ENCODE measurements around the gene SLC4A5.
"Not testable (repeated sequence)": the region's sequence is repeated elsewhere in the genome, so short reads cannot be mapped to it uniquely, and the experiment has no call there.

Gene SLC4A5

DNA sequence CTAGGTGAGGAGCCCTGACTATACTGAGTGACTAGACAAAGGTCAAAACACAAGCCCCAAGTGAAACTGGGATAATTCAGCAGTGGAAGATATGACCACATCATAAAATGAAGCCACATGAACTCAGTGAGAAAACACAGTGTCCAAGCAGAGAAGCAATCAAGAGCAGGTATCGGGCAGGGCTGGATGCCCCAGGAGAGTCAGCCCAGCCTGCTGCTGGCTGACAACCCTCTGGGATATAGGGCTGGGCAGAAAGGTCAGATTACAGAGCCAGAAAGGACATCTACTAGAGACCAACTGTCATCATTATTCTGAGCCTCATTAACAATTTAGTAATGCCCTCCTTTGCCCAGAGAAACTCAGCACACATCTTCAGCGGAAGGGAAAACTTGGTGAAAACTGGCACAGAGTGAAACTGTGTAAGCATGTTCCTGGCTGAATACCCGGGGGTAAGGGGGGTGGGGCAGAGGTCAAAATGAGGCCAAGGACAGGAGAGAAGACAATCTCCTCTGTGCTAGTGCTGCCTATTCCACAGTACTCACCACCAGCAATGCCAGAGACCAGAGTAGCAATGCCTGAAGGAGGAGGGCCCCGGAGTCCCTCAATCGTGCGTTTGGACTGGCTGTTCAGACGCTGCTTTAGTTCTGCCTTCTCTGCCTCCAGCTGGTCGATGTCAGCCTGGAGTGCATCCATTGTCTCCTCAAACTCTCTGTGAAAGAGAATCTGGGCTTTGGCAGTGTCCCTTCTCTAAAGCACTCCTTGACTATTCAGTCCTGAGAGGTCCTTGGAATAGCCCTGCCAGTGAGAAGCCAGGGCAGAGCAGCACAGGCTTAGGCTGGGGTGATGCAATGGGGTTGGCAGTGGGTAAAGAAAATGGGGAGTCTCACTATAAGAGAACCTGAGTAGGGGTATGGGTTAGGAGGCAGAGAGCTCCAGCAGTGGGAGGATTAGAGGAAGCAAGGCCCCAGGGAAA lies 21.6 kb upstream of the SLC4A5 start:
- no peak for FAIRE-seq

DNA sequence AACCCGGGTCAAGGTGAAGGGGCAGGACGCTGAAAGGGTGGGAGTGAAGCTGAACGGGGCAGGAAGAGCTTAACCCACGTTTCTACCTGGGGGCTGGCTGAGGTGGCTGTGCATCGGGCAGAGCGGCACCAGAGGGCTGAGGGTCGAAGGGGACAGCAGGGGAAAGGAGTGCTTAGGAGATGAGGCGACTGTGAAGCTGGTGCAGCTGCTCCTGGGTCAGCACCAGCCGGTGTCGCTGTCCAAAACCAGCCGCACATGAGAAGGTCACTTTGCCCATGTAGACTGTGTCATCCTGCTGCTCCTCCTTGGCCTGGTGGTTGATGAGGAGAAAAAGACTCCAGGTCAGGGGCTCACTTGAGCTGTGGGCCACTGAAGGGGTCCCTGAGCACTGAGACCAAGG lies 18.1 kb upstream of the SLC4A5 start:
- FAIRE-seq: no peak

DNA sequence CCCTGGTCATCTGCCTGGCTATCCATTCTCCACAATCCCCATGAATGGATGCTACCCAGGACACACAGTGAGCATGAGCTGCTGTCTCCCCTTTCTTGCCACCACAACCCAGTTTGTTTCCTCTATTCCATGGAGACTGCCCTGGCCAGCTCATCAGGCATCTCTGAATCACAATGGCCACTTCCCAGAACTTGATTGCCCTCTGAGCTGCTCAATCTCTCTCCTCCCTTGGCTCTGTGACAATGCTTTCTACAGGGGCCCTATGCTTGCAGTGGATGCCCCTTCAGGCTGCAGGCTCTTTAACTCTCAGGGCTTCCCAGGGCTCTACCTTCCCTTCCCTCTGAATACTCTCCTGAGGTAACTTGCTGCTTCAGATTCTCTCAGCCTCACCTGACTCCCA lies 14.4 kb upstream of the SLC4A5 start:
- FAIRE-seq: no peak

DNA sequence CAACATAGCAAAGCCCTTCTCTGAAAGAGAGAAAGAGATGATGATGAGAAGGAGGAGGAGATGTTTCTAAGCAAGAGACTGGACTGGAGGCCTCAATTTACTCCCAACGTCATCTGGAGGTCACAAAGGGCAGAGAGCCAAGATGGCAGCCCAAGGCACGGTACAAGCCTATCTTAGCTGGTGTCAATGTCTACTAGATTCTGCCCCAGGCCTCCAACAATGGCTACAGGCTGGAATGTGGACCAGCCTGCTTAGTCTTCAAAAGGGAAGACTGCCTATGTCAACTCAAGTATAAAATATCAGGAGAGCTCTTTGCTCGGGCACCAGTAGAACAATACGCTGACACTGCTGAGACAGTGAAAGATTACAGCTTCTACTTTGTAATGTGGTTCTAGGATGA lies 6.7 kb upstream of the SLC4A5 start:
- no peak for FAIRE-seq

DNA sequence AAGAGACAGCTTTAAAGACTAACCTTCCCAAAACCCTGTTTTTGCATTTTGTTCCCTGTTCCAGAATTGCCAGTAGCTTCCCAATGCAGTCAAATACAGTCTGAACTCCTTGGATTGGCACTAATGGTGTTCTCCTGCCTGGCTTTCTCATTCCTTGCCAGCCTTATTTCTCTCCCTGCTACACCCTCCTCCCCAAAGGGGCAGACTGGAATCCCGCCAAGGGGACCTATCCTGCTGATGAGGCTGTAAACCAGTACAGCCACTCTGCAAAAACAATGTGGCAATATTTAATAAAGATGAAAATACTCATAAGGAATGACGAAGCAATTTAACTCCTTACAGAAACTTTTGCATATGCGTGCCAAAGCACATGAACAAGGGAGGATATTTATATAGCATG lies 4.5 kb upstream of the SLC4A5 start:
- no peak for FAIRE-seq

DNA sequence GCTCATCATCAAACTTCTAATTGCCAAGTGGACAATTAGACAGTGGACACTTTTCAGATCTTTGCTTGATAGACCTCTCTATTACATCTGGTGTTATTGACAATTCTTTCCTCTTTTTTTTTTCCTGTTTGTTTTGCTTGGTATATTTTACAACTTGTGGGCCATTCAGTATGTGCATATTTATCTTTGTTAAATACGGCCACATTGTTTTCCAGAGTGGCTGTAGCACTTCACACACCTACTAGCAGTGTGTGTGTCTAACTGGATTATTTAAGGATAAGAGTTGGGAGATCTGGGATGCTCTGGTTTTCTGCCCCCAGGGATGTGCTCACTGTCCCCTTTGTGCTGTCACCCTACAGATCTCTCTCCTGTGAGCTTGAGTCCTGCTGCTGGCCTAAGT lies 4.1 kb upstream of the SLC4A5 start:
- no peak for FAIRE-seq

DNA sequence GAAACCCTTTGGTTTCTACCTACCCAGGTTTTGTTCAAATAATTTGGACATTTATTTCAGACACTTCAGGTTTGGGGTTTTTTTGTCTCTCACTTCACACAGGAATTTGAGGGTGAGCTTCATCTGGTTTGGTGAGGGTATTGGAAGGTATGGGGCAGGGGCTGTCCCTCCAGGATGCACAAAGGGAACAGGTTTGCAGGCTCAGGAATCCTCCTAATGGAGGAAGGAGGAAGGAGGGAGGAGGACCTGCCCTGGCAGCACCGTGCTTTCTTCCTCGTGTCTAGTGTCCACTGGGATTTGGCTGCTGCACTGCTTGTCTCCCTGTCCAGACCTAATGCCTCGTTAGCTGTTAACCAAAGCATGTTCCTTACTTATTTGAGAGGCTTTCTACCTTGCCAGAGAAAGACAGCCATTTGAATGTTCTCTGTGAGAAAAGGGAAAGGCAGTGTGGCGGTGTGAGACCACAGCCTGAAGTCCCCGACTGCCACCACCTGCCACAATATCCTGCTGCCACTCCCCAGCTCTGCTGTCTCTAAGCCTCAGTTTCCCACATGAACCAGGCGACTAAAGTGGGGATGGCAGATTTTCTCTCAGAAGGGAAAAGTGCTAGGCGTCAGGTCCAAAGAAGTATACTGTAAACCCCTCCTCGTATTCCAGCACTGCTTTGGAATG lies 2.2 kb upstream of the SLC4A5 start:
- FAIRE-seq: no peak

DNA sequence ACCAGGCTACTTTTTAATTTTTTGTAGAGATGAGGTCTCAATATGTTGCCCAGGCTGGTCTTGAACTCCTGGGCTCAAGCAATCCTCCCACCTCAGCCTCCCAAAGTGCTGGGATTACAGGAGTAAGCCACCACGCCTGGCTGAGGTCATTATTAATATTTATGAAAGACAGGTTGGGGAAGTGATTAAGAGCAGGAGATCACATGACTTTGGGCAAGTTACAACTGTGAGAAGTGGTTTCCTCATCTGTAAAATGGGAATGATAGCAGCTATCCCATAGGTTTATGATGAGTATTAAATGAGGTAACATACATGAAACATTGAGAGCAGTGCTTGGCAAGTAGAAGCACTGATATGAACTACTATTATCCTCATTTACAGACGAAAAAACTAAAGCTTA lies 7.0 kb downstream of the SLC4A5 start:
- not testable (repeated sequence) for FAIRE-seq

DNA sequence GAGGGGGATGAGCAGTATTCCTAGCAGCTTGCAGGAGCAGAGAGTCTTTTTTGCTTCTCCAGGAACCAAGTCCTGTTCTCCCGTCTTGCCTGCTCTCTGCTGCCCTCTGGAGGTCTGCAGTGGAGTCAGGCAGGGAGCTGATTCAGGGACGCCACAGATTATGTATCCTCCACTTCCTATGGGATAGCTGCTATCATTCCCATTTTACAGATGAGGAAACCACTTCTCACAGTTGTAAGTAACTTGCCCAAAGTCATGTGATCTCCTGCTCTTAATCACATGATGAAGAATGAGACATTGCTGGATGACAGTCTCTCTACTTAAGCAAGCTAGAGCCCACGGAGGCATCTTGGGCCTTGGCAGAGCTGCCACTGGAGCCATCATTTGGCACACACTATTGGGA lies 8.3 kb downstream of the SLC4A5 start:
- FAIRE-seq: no peak

DNA sequence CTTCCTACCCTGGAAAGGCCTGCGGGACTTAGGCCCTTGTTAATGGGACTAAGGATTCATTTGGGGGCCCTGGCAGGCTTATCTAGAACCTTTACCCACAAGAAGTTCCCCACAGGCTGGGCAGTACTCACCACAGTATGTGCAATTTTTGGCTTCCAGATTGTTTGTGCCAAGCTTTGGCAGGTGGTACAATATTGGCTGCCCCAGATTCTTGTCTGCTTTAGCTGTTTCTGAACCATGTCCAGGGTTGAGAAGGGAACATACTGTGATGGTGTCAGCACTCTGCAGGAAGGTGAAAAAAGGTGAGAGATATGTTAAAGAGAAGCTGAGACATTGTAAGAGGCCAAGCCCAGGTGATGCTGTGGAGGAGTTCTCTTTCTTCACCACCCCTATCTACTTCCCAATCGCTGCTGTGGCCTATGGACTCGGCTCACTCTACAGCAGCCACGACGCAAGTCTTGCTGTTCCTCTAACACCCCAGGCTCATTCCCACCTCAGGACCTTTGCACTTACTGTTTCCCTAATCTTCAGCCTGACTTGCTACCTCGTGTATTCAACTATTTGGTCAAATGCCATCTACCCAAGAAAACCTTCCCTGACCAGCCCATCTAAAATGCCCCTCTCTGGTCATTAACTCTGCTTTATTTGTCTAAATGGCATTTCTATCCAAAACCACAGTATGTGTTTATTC lies 9.2 kb downstream of the SLC4A5 start:
- no peak for FAIRE-seq

DNA sequence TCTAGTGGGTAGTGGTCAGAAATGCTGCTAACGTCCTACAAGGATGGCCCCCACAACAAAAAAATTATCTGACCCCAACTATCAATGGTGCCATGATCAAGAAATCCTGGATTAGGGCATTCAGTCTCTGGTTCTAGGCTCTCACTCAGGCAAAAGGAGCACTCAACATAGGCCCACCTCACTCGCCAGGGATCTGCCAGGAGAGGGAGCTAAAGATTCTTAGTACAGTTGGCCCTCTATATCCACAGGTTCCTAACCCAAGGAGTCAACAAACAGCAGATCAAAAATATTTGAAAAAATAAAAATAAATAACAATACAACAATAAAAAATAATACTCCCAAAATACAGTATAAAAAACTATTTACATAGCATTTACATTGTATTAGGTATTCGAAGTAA lies 10.0 kb downstream of the SLC4A5 start:
- no peak for FAIRE-seq

DNA sequence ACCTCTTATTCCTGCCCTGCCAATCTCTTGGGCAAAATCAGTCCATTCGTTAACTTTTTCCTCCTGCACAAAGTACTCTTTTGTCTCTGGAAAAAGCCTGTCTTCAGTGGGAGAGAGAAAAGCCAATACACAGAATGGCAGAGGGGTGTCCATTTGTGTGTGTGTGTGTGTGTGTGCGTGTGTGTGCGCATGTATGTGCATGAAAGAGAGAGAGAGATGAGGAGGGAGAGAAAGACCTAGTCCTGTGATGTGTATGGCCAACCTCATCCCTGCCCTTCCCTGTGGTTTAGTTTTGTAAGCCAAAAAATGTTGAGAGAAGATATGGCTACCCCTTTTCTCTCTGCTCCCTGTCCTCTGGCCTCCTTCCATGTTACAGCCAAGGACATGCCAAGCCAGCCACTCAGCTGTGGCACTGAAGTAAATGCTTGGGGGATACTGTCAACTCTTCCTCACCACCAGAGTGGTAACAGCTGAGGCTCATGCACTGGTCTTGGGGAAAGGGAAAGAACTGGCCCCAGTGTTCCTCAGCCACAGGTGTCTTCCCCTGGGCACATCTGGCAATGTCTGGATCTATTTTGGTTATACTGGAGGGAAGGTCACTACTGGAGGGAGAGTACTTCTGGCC lies 10.6 kb downstream of the SLC4A5 start:
- FAIRE-seq: no peak

DNA sequence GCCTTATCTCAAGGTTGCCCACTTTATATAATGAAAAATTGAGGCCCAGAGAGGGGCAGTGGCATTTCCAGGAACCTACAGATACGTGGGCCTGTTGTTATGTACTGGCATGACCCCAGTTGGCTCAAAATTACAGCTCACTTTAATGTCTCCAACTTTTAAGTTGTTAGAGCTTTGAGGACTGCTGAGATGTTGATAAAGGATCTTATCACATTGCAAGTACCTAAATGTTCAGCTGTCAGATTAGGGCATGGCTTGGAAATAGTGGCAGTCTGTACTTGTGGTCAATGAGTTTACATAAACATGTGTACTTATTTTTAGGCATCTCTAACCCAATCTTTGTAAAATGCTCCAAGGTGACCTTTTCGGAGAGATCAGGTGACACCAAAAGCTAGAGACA lies 14.6 kb downstream of the SLC4A5 start:
- FAIRE-seq: no peak

DNA sequence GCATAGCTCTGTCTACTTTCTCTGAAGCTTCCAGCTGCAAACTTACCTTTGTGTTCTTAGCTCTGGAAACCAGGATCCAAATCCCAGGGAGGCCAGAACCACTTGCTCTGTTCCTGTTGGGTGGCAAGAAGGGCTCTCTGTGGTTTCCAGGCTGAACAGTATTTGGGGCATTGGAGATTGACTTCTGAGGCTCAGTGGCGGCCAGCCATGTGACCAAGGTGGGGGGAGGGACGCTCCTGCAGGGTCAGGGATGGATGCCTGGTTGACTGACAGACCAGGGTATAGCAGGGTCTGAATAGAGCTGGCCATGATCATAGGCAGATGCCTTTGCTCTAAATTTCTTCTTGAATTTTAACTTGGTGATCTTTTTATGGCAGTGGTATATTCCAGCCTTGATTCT lies 15.1 kb downstream of the SLC4A5 start:
- no peak for FAIRE-seq

DNA sequence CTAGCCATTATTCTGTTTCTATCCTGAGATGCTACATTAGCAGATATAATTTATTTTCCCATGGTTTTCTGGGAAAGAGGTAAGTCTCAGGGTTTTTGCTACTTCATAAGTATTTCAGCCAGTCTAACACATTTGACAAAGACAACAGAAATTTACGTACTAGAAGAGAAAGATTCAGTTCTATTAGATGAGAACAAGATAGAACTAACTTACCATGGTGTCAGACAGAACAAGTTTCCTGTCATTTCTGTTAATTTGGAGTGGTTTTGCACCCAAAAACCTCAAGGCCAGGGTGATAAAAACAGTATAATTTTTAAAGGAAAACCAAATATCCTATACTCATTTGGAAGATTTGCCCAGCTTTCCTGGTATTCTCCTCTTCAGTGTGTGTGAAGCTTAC lies 15.6 kb downstream of the SLC4A5 start:
- FAIRE-seq: no peak

DNA sequence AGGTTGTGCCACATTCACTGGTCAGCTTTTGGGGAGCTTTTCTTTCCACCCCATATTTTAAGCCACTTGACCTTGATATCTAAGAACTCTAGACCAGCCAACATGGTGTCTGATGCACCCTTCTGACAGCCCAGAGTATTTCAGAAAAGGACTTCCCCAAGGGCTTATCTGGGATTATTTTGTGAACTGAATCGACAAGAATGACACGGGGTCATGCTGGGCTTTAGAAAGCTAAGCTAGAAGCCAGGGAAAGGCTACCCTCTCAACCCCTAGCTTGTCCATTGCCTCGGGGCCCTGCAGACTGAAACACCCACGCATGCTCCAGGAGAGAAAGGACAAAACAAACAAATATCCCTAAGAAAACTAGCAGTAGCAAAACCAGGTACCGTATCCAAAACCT lies 16.0 kb downstream of the SLC4A5 start:
- FAIRE-seq: no peak

DNA sequence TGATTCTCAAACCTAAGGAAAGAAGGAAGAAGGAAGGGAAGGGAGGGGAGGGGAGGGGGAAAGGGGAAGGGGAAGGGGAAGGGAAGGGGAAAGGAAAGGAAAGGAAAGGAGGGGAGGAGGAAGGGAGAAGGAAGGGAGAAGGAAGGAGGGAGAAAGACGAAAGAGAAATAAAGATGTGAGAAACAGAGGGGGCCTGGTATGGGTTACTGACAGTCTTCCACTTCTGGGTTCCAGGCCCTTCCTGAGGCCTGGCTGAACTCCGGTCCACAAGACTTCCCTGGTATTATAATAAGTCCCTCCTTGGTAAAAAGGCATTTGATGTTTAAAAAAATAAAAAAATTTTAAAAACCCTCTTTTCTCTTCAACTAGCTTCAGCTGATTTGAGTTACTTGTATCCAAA lies 17.4 kb downstream of the SLC4A5 start:
- no peak for FAIRE-seq

DNA sequence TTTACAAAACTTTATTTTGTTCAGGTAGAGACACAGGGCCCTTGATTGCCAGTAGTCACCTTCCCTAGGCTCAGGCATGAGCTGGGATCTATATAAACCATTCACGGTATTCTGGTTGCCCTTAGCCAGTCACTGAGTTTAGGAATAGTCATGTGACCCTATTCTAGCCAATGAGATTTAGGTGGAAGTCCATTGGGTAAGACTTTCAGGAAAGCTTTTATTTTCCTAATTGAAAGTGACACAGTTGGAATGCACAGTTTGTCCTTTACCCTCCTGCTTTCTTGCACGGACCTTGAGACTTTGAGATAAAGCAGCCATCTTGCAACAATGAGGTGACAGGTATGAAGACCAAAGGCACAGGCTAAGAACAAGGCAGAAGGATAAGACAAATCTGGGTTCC lies 21.5 kb downstream of the SLC4A5 start:
- no peak for FAIRE-seq

DNA sequence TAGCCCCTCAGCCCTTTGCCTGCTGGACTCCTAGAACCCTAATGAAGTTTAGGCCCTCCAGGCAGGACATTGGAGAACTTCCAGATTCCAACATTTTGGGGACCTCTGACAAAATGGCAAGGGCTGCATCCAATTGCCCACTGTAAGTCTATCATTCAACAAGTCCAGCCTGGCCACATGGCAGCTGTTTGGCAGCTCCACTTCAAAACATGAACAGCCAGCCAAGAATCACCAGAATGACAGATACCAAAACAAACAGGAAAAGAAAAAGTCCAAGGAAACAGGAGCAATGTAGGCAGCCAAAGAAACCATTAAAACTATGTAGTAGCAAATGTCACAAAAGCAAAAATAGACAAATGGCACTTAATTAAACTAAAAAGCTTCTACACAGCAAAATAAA lies 25.5 kb downstream of the SLC4A5 start:
- FAIRE-seq: no peak

DNA sequence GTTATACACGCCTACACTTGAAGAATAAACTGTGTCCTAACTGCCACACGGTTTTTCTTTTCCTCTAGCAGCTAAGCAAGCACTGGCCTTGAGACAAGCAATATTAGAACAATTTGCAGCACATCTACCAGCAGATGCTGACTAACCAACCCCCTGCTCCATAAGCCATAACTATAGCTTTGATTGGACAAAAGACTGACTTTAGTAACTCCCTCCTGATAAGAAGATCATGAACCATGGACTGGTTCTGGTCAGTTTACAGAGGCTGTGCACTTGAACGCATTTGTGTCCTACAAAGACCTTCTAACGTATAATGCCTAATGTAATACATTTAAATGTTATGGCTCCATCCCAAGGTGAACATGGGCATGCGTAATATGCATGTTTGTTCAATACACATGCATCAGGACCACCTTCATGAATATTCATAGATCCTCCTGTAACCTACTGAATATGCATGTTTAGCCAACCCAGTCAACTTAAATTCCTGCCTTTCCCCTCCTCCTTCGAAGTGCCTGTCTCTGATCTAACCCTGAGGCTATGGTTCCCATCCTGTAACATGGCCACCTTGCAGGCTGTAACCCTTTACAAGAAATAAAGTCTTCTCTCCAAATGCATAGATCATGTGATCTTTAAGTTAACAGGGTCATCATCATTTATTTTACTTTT lies 26.5 kb downstream of the SLC4A5 start:
- FAIRE-seq: no peak

DNA sequence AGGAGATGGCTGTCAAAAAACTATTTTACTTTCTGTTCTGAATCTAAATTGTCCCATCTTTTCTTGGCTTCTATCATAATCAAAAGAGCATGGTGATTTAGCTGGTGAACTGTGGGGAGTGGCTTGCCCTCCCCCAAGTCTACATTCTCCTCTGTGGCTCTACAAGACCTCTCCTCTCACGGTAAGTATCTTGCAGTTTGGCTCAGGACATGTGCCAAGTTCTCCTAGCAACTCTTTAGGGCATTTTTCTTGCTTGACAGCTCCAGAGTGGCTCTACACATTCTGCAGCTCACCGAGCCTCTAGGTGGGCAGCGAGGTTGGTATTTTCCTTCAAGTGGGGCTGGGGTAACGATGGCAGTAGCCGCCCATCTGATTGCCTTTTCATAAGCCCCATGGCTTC lies 29.1 kb downstream of the SLC4A5 start:
- FAIRE-seq: no peak

DNA sequence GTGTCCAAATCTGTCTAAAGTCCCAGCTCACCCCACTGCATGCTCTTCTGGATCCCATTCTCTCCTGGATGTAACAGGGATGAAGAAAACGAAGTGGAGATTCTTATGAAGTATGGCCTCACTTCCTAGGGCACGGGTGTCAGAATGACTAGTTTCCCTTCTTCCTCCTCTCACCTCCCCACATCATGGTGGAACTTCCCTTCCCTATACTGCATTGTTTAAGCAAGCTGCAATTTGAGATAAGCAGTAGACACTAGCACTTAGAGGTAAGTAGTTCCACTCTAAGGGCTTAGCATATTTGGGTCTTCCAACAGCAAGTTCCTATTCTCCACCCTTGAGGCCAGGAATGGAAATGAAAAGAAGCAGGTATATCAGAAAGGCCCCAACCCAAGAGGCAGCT lies 29.7 kb downstream of the SLC4A5 start:
- FAIRE-seq: no peak

DNA sequence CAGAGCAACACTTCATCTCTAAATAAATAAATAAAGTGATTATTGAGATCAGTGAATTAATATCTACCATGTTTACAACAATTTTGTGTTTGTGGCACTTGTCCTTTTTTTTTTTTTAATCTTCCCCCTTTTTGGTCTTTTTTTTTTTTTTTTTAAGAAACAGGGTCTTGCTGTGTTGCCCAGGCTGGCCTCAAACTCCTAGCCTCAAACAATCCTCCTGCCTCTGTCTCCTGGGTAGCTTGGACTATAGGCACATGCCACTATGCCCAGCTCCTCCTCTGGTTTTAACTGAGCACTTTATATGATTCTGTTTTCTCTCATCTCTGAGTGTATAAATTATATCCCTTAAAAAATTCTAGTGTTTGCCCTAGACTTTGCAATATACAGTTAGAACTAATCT lies 30.3 kb downstream of the SLC4A5 start:
- no peak for FAIRE-seq

All from colon (tissue), 2 donors.